GM19438 (cell line): ENCODE data around the gene LRRC1.

Source experiments
- ATAC-seq: cut with Tn5 transposase; IDR thresholded peaks from one replicate; pipeline ENCODE4 v1.9.1; 2021; ENCODE audit warnings: low read depth; ENCODE audit not compliant: unreplicated experiment

The LRRC1 gene

GRCh38 chr6:53945765-53946407, 151.1 kb downstream of the LRRC1 start:
- peak; percentile 73 for ATAC-seq

- no peak for ATAC-seq
Measured at GRCh38 chr6:53947780-53948179, 153.0 kb downstream of the LRRC1 start.

GRCh38 chr6:53951383-53951782, 156.6 kb downstream of the LRRC1 start:
- no peak for ATAC-seq

GRCh38 chr6:53956068-53956711, 161.4 kb downstream of the LRRC1 start:
- peak; percentile 91 for ATAC-seq

GRCh38 chr6:53956804-53957203, 162.0 kb downstream of the LRRC1 start:
- ATAC-seq, result no peak

- ATAC-seq, result no peak
Measured at GRCh38 chr6:53959717-53960116, 164.9 kb downstream of the LRRC1 start.

GRCh38 chr6:53960311-53960710, 165.5 kb downstream of the LRRC1 start:
- no peak for ATAC-seq

- no peak for ATAC-seq
Measured at GRCh38 chr6:53961679-53962370, 167.0 kb downstream of the LRRC1 start.

- ATAC-seq, result no peak
Measured at GRCh38 chr6:53962646-53963045, 167.8 kb downstream of the LRRC1 start.

- no peak for ATAC-seq
Measured at GRCh38 chr6:53967415-53967814, 172.6 kb downstream of the LRRC1 start.
